Activated naive CD4-positive, alpha-beta T cell treated with anti-CD3 and anti-CD28 coated beads, Interleukin-2, amount 10 ng/mL, durations not matched to agents 7 days and 5 days (primary cell): ENCODE results near the gene MRPL58.
A peak's percentile ranks its signal among the peaks of the same experiment; 100 is the strongest.
"Not testable (repeated sequence)": the region's sequence is repeated elsewhere in the genome, so short reads cannot be mapped to it uniquely, and the experiment has no call there.

Source experiments
- CTCF ChIA-PET: fragments of 350-600 bp; sonication (Branson Sonifier 250); formaldehyde crosslinking; loops from one replicate; lab custom pipeline; 2021; ENCODE audit warnings: antibody characterized with exemption; lab: Charles Lee
- DNase-seq: peaks from one replicate; pipeline ENCODE4 v3.0.0-alpha.2; 2020
- H3K27ac Mint-ChIP-seq: one replicate; pipeline ENCODE4 v1.8.0; 2021; ENCODE audit warnings: mild to moderate bottlenecking, moderate library complexity, mixed read lengths
- H3K27me3 Mint-ChIP-seq: one replicate; pipeline ENCODE4 v1.8.0; 2021; ENCODE audit warnings: mild to moderate bottlenecking, mixed read lengths
- H3K36me3 Mint-ChIP-seq: one replicate; pipeline ENCODE4 v1.8.0; 2021; ENCODE audit warnings: mixed read lengths
- H3K4me1 Mint-ChIP-seq: one replicate; pipeline ENCODE4 v1.8.0; 2021; ENCODE audit warnings: mixed read lengths
- H3K4me3 Mint-ChIP-seq: one replicate; pipeline ENCODE4 v1.8.0; 2021; ENCODE audit warnings: mild to moderate bottlenecking, moderate library complexity, mixed read lengths
- H3K9me3 Mint-ChIP-seq: one replicate; pipeline ENCODE4 v1.8.0; 2021; ENCODE audit warnings: mixed read lengths

MRPL58 gene

DNA sequence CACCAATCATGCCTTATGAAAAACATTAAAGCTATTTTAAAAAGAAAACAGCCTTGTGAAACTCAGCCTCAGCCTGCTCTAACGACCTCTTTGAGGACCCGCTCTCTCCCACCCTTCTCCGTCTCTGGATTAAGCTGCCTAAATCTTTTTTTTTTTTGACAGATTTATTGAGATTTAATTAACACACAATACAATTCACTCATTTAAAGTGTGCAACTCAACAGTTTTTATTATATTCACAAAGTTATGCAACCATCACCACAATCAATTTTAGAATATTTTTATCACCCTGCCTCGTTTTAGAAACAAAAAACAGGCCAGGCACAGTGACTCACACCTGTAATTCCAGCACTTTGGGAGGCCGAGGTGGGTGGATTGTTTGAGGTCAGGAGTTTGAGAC lies 16.6 kb upstream of the MRPL58 start:
- H3K27me3 Mint-ChIP-seq = peaks cover 38% of the 10 kb centered on the region
- no peaks in the 10 kb centered on the region for H3K9me3 Mint-ChIP-seq
- no peak for DNase-seq
- H3K36me3 Mint-ChIP-seq = no peaks in the 10 kb centered on the region
- H3K27ac Mint-ChIP-seq = no peak overlapping the region
- peaks cover 9% of the 10 kb centered on the region for H3K4me1 Mint-ChIP-seq
- CTCF ChIA-PET = interaction anchor here (0.6 kb wide), 1 partner anchor 44 kb away, joined by 3 read pairs; no protein-coding TSS in a partner anchor
- H3K4me3 Mint-ChIP-seq = no peak overlapping the region

DNA sequence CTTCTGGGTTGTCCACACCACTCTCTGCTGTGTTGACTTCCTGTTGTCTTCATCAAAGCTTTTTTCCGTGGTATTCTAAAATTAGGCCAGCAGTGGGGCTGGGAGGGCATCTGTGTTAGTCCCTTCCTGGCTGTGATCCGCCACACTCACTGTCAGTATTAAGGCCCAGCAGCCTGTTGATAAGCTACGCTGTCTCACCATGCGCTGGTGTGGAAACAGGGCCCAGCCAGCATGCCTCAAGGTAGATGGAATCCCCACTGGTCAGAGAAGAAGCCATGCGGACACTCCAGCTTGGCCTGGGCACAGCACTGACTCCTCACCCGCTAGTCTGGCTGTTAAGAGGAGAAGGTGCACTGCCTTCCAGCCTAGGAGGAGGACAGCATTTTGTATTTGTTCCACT lies 13.7 kb upstream of the MRPL58 start:
- Mint-ChIP-seq H3K27me3 (peaks cover 20% of the 10 kb centered on the region), H3K27ac (peak overlapping the region; percentile 53), H3K4me1 (peaks cover 9% of the 10 kb centered on the region), H3K4me3 (no peak overlapping the region), H3K36me3 (no peaks in the 10 kb centered on the region), H3K9me3 (no peaks in the 10 kb centered on the region)
- no peak for DNase-seq
- CTCF ChIA-PET = interaction anchor here (1.2 to 2.1 kb wide), 2 partner anchors 12 to 38 kb away, joined by 3 to 12 read pairs; partner anchors contain the start of gene CDR2L

DNA sequence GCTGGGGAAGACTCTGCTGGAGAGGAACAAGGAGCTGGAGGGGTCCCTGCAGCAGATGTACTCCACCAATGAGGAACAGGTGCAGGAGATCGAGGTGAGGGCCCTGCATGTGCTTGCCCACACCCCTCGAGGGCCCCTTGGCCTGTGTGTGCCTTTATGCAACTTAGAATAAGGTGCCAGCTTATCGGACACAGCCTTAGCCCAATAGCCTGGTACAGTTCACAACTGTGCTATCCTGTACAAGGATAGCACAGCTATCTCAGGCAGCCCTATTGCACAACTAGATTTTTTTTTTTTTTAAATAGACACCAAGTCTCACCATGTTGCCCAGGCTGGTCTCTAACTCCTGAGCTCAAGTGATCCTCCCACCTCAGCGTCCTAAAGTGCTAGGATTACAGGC lies 12.9 kb upstream of the MRPL58 start:
- Mint-ChIP-seq H3K4me3 (no peak overlapping the region), H3K27ac (no peak overlapping the region), H3K9me3 (no peaks in the 10 kb centered on the region), H3K4me1 (peaks cover 9% of the 10 kb centered on the region), H3K27me3 (peaks cover 17% of the 10 kb centered on the region), H3K36me3 (no peaks in the 10 kb centered on the region)
- CTCF ChIA-PET = interaction anchor here (0.6 to 2.1 kb wide), 3 partner anchors 12 to 71 kb away, joined by 3 to 12 read pairs (median 4); partner anchors contain the start of gene CDR2L
- DNase-seq = no peak

DNA sequence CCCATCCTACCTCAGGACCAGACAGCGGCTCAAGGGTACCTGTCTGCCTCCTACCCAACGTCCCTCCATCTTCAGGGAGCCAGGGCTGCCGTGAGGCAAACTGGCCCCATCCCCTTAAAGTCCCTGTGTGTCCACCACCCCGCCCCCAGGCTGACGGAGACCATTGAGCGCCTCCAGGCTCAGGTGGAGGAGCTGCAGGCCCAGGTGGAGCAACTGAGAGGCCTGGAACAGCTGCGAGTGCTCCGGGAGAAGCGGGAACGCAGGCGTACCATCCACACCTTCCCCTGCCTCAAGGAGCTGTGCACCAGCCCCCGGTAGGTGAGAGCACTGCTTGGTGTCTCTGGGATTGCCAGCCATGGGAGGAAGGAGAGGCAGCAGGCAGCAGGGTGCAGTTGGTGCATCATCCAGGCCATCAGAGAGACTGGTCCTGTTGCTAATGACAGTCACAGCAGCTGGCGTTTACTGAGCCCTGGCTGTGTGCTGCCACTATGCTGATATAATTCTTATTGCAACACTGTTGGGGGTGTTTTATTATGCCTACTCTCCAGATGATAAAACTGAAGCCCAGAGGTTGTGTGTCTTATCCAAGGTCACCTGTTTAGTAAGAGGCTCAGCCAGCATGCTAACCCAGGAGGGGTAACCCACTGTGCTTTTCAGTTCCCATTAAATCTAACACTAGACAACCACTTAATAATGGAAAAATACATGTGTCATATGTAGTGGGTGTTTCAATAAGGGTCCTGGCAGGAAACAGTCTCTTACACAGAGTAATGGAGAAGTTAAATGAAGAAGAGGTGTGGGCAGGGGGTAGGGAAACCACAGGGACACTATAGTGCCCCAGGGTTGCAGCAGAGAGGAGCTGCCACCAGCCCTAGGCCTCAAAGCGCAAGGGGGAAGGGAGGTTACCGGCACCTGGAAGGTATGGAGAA lies 10.3 kb upstream of the MRPL58 start:
- DNase-seq = no peak
- H3K4me3 Mint-ChIP-seq = no peak overlapping the region
- no peaks in the 10 kb centered on the region for H3K9me3 Mint-ChIP-seq
- CTCF ChIA-PET = interaction anchor here (1.4 kb wide), 1 partner anchor 39 kb away, joined by 3 read pairs; no protein-coding TSS in a partner anchor
- peaks cover 18% of the 10 kb centered on the region for H3K27me3 Mint-ChIP-seq
- no peak overlapping the region for H3K27ac Mint-ChIP-seq
- no peaks in the 10 kb centered on the region for H3K36me3 Mint-ChIP-seq
- H3K4me1 Mint-ChIP-seq = peaks cover 9% of the 10 kb centered on the region

DNA sequence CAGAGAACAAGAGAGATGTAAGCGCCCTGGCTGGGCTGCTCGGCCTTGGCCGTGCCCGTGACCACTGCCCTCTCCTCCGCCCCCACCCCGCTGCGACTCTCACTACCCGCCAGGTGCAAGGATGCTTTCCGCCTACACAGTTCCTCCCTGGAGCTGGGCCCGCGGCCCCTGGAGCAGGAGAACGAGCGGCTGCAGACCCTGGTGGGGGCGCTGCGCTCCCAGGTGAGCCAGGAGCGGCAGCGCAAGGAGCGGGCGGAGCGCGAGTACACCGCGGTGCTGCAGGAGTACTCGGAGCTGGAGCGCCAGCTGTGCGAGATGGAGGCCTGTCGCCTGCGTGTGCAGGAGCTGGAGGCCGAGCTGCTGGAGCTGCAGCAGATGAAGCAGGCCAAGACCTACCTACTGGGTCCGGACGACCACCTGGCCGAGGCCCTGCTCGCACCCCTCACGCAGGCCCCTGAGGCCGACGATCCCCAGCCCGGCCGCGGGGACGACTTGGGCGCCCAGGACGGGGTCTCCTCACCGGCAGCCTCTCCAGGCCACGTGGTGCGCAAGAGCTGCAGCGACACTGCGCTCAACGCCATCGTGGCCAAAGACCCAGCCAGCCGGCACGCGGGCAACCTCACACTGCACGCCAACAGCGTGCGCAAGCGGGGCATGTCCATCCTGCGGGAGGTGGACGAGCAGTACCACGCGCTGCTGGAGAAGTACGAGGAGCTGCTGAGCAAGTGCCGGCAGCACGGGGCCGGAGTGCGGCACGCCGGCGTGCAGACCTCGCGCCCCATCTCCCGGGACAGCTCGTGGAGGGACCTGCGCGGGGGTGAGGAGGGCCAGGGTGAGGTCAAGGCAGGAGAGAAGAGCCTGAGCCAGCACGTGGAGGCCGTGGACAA lies 9.2 kb upstream of the MRPL58 start:
- peaks cover 7% of the 10 kb centered on the region for H3K4me1 Mint-ChIP-seq
- H3K27ac Mint-ChIP-seq = no peak overlapping the region
- DNase-seq = no peak
- no peaks in the 10 kb centered on the region for H3K9me3 Mint-ChIP-seq
- H3K27me3 Mint-ChIP-seq = peaks cover 27% of the 10 kb centered on the region
- CTCF ChIA-PET = interaction anchor here (0.6 to 1.4 kb wide), 4 partner anchors 40 to 85 kb away, joined by 3 to 4 read pairs (median 3); no protein-coding TSS in a partner anchor
- no peak overlapping the region for H3K4me3 Mint-ChIP-seq
- H3K36me3 Mint-ChIP-seq = no peaks in the 10 kb centered on the region

DNA sequence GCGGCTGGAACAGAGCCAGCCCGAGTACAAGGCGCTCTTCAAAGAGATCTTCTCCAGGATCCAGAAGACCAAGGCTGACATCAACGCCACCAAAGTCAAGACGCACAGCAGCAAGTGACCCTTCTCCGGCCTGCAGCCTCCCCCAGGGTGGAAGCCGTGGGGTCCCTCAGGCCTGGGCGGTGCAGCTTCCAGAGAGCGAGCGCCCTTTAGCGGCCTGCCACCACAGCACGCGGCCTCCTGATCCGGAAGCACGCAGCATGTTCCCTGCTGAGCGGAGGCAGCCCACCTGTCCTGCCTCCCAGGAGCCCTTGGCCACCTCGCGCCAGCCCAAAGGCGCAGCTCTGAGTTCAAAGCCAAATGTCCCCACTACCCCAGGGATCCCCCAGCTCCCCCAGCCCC lies 8.5 kb upstream of the MRPL58 start:
- CTCF ChIA-PET = interaction anchor here (0.6 to 12.1 kb wide), 4 partner anchors 41 to 84 kb away, joined by 3 to 122 read pairs (median 4); no protein-coding TSS in a partner anchor
- H3K9me3 Mint-ChIP-seq = no peaks in the 10 kb centered on the region

DNA sequence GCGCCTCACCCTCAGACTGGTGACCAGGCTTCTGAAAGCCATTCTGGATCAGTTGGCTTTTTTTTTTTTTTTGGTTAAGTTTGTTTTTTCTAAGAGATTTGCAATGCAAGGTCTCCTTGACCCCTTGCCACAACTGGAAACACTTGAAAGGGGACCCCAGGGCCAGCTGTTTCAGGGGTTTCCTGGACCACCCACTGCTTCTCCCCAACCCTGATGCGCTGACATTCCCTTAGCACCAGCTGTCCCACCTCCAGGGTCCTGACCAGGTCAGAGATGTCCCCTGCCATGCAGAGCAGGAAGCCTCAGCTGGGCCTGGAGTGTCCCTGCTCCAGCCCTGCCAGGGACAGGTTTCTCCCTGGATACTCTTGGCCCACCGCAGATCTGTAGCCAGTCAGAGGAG lies 8.1 kb upstream of the MRPL58 start:
- CTCF ChIA-PET = interaction anchor here (0.6 to 12.1 kb wide), 3 partner anchors 42 to 84 kb away, joined by 3 to 122 read pairs (median 4); no protein-coding TSS in a partner anchor
- H3K4me1 Mint-ChIP-seq = no peaks in the 10 kb centered on the region
- peaks cover 34% of the 10 kb centered on the region for H3K27me3 Mint-ChIP-seq
- no peaks in the 10 kb centered on the region for H3K9me3 Mint-ChIP-seq
- H3K4me3 Mint-ChIP-seq = no peak overlapping the region
- H3K27ac Mint-ChIP-seq = no peak overlapping the region
- DNase-seq = no peak
- H3K36me3 Mint-ChIP-seq = no peaks in the 10 kb centered on the region

More for the DNA sequence above, 8.5 kb upstream of the MRPL58 start:
- Mint-ChIP-seq H3K36me3 (no peaks in the 10 kb centered on the region), H3K27ac (no peak overlapping the region), H3K4me1 (peaks cover under 1% of the 10 kb centered on the region), H3K4me3 (no peak overlapping the region), H3K27me3 (peaks cover 31% of the 10 kb centered on the region)
- no peak for DNase-seq

- CTCF ChIA-PET = interaction anchor here (0.7 to 12.1 kb wide), 3 partner anchors 43 to 109 kb away, joined by 3 to 122 read pairs (median 4); no protein-coding TSS in a partner anchor
- Mint-ChIP-seq H3K27me3 (peaks cover 36% of the 10 kb centered on the region), H3K9me3 (no peaks in the 10 kb centered on the region), H3K4me1 (no peaks in the 10 kb centered on the region), H3K4me3 (no peak overlapping the region), H3K36me3 (no peaks in the 10 kb centered on the region), H3K27ac (no peak overlapping the region)
- DNase-seq = no peak
Observed at GRCh38 chr17:75005291-75005690, 7.2 kb upstream of the MRPL58 start.

DNA sequence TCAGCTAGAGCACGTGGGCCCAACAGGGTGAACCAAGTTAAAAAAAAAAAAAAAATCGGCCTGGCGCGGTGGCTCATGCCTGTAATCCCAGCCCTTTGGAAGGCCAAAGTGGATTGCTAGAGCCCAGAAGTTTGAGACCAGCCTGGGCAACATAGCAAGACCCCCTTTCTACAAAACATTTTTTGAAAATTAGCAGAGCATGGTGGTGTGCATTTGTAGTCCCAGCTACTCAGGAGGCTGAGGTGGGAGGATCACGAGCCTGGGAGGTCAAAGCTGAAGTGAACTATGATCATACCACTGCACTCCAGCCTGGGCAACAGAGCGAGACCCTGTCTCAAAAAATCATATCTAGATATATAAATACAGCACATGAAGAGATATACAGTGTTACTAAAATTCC lies 6.4 kb upstream of the MRPL58 start:
- H3K36me3 Mint-ChIP-seq, H3K4me1 Mint-ChIP-seq, H3K4me3 Mint-ChIP-seq, DNase-seq, H3K27ac Mint-ChIP-seq, H3K9me3 Mint-ChIP-seq: not testable (repeated sequence)
- H3K27me3 Mint-ChIP-seq = peaks cover 38% of the 10 kb centered on the region
- CTCF ChIA-PET = interaction anchor here (0.7 to 12.1 kb wide), 5 partner anchors 11 to 108 kb away, joined by 3 to 122 read pairs (median 3); no protein-coding TSS in a partner anchor

DNA sequence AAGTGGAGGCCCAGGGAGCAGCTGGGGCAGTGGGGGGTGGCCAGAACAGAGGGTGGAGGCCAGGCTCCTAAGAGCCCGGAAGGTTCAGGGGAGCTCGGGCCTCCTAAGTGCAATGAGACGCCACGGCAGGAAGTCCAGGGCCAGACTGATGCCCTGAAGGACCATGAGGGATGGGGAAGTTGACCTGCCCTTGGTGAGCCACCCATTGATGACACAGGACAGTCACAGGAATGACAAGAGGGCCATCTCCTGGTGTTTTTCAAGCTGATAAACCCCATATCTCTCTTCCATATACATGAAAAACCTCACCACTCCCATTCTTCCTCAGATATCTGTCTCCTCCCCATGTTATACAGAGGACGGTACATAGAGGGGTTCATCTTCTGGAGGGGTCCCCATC lies 5.8 kb upstream of the MRPL58 start:
- no peak overlapping the region for H3K27ac Mint-ChIP-seq
- CTCF ChIA-PET = interaction anchor here (0.6 to 12.1 kb wide), 5 partner anchors 12 to 114 kb away, joined by 3 to 122 read pairs (median 3); no protein-coding TSS in a partner anchor
- H3K4me3 Mint-ChIP-seq = no peak overlapping the region
- no peaks in the 10 kb centered on the region for H3K36me3 Mint-ChIP-seq
- peaks cover 38% of the 10 kb centered on the region for H3K27me3 Mint-ChIP-seq
- H3K4me1 Mint-ChIP-seq = peaks cover 2% of the 10 kb centered on the region
- no peak for DNase-seq
- H3K9me3 Mint-ChIP-seq = no peaks in the 10 kb centered on the region

DNA sequence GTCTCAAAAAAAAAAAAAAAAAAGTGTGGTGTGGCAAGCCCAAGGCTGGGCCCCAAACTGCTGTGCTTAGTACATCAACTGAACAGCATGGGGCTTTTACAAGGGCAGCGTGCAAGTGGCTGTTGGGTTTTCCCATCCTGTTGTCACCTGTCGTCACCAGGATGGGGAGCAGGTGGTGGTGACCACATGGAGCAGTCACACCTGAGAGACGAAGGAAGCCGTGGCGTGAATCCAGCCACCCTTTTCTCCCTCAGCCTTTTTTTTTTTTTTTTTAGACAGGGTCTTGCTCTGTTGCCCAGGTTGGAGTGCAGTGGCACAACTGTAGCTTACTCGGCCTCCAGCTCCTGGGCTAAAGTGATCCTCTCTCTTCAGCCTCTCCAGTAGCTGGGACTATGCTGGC lies 4.1 kb upstream of the MRPL58 start:
- Mint-ChIP-seq H3K4me1 (peaks cover 12% of the 10 kb centered on the region), H3K27me3 (peaks cover 38% of the 10 kb centered on the region), H3K9me3 (no peaks in the 10 kb centered on the region), H3K4me3 (no peak overlapping the region), H3K27ac (no peak overlapping the region), H3K36me3 (no peaks in the 10 kb centered on the region)
- CTCF ChIA-PET = interaction anchor here (0.6 to 12.1 kb wide), 3 partner anchors 20 to 277 kb away, joined by 4 to 122 read pairs (median 6); no protein-coding TSS in a partner anchor
- no peak for DNase-seq

DNA sequence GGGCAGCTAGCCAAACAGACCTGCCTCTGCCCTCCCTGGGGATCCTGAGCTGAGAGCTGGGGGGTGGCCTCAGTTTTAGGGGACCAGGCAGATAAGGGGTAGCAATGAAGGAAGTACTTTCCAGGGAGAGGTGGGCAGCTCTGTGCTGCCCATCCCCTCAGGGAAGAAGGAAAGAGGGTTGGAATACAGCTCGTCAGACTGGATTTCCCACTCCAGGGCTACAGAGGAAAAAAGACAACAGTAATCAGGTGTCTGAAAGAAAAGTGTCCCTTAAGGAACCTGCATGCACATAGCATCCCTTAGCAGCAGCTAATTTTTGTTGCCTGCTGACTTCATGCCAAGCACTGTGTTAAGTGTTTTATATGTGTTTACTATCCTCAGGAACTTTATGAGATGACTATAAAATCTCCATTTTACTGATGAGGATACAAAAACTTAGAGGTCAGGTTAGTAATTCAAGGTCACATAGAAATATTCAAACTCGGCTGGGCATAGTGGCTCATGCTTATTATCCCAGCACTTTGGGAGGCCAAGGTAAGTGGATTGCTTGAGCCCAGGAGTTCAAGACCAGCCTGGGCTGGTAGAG lies 3.2 kb upstream of the MRPL58 start:
- Mint-ChIP-seq H3K36me3 (peaks cover 3% of the 10 kb centered on the region), H3K27ac (no peak overlapping the region), H3K27me3 (peaks cover 38% of the 10 kb centered on the region), H3K9me3 (no peaks in the 10 kb centered on the region), H3K4me3 (no peak overlapping the region), H3K4me1 (peaks cover 19% of the 10 kb centered on the region)
- no peak for DNase-seq
- CTCF ChIA-PET = interaction anchor here (0.6 to 12.1 kb wide), 3 partner anchors 21 to 59 kb away, joined by 3 to 122 read pairs (median 4); no protein-coding TSS in a partner anchor
